ENCODE measurements around the gene LHX3.

The LHX3 gene

GRCh38 chr9:136213733-136214132 lies 8.8 kb upstream of the LHX3 start:
- DNase-seq (ENCODE audit: extremely low read depth, low read depth): no peak
- TF ChIP-seq, protein P1, sequence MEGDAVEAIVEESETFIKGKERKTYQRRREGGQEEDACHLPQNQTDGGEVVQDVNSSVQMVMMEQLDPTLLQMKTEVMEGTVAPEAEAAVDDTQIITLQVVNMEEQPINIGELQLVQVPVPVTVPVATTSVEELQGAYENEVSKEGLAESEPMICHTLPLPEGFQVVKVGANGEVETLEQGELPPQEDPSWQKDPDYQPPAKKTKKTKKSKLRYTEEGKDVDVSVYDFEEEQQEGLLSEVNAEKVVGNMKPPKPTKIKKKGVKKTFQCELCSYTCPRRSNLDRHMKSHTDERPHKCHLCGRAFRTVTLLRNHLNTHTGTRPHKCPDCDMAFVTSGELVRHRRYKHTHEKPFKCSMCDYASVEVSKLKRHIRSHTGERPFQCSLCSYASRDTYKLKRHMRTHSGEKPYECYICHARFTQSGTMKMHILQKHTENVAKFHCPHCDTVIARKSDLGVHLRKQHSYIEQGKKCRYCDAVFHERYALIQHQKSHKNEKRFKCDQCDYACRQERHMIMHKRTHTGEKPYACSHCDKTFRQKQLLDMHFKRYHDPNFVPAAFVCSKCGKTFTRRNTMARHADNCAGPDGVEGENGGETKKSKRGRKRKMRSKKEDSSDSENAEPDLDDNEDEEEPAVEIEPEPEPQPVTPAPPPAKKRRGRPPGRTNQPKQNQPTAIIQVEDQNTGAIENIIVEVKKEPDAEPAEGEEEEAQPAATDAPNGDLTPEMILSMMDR (IDR thresholded peaks at IDR 0.05; ENCODE audit: low read depth, low read length): no peak

- DNase-seq (ENCODE audit: extremely low read depth, low read depth): no peak
- TF ChIP-seq, protein P1 (IDR thresholded peaks at IDR 0.05; ENCODE audit: low read depth, low read length): no peak
Measured at GRCh38 chr9:136212345-136212950, 7.5 kb upstream of the LHX3 start.

GRCh38 chr9:136211441-136212344 lies 6.8 kb upstream of the LHX3 start:
- TF ChIP-seq, protein P1 (IDR thresholded peaks at IDR 0.05; ENCODE audit: low read depth, low read length): no peak
- DNase-seq (ENCODE audit: extremely low read depth, low read depth): no peak

- TF ChIP-seq, protein P1 (IDR thresholded peaks at IDR 0.05; ENCODE audit: low read depth, low read length): no peak
- DNase-seq (ENCODE audit: extremely low read depth, low read depth): no peak
Measured at GRCh38 chr9:136211006-136211405, 6.1 kb upstream of the LHX3 start.

DNA sequence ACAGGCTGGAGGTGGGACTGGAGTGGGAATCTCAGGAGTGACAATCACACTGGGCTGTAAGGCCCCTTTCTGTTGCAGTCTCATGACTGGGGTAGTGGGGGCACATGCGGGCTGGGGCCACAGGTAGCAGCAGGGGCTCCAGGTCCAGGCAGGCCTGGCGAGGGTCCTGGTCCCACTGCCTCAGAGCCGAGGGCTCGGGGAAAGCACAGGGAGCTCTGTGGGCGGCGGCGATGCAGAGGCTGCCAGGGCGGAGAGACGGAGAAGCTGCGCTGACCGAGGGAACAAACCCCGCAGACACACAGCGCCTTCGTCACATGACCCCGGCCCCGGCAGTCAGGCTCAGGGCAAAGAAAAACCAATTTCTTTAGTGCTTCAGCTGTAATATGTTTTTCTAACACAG lies 5.3 kb upstream of the LHX3 start:
- no peak for DNase-seq (ENCODE audit: extremely low read depth, low read depth)
- TF ChIP-seq, protein P1 (IDR thresholded peaks at IDR 0.05; ENCODE audit: low read depth, low read length): no peak

DNA sequence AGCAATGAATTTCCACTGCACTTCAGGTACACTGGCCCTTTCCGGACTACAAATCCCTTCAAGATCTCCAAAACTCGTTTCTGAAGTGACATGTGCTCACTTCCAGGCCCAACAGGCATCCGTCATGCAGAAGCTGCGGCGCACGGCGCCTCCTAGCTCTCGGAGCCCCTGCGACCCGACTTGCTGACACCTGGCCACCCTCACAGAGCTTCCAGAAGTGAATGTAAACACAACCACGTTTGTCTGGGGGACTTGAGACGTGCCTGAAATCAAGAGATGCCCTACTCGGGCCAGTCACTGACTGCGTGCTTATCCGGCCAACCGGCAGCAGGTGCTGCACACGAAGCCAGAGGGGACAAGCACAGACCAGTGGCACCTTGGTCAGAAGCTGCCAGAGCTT lies 4.9 kb upstream of the LHX3 start:
- no peak for DNase-seq (ENCODE audit: extremely low read depth, low read depth)
- TF ChIP-seq, protein P1 (IDR thresholded peaks at IDR 0.05; ENCODE audit: low read depth, low read length): no peak

GRCh38 chr9:136209232-136209631 lies 4.3 kb upstream of the LHX3 start:
- no peak for DNase-seq (ENCODE audit: extremely low read depth, low read depth)
- TF ChIP-seq, protein P1 (IDR thresholded peaks at IDR 0.05; ENCODE audit: low read depth, low read length): no peak
